Skin of body (tissue), 2 donors: ENCODE measurements around the gene EVC. TPM values are rescaled to one million over a fixed set of nuclear protein-coding genes. Genes with fewer than 3 reads are reported as not detected.
A peak's percentile ranks its signal among the peaks of the same experiment; 100 is the strongest.

Experiments used
- DNase-seq: peaks from one replicate; lab custom pipeline; 2025; lab: John Stamatoyannopoulos, UW
- total RNA-seq: library from RNA; depleted of rRNA; stranded (reverse); fragments of >200 nt; gene quantifications from one replicate; pipeline ENCODE4 v1.2.3, GENCODE V29; 2014

The EVC gene
- 24.5 TPM for total RNA-seq

- DNase-seq = peak; percentile 74
Measured at GRCh38 chr4:5710961-5711478, at the start of gene EVC. Gene EVC, plus strand, starts transcription at chr4:5711201. Its CDS starts 180 bp downstream, at chr4:5711381.

GRCh38 chr4:5661237-5661636 lies 49.8 kb upstream of the EVC start:
- DNase-seq = no peak

GRCh38 chr4:5662555-5662954 lies 48.4 kb upstream of the EVC start:
- no peak for DNase-seq

- DNase-seq = no peak
Measured at GRCh38 chr4:5664778-5665177, 46.2 kb upstream of the EVC start.

- DNase-seq = no peak
Measured at GRCh38 chr4:5666741-5667140, 44.3 kb upstream of the EVC start.

- no peak for DNase-seq
Measured at GRCh38 chr4:5676763-5677162, 34.2 kb upstream of the EVC start.

- DNase-seq = no peak
Measured at GRCh38 chr4:5678977-5679376, 32.0 kb upstream of the EVC start.

- DNase-seq = no peak
Measured at GRCh38 chr4:5683566-5683965, 27.4 kb upstream of the EVC start.

GRCh38 chr4:5685296-5685695 lies 25.7 kb upstream of the EVC start:
- DNase-seq = no peak

- DNase-seq = no peak
Measured at GRCh38 chr4:5686338-5686737, 24.7 kb upstream of the EVC start.

- no peak for DNase-seq
Measured at GRCh38 chr4:5689065-5689464, 21.9 kb upstream of the EVC start.

GRCh38 chr4:5691491-5692132 lies 19.4 kb upstream of the EVC start:
- no peak for DNase-seq

- no peak for DNase-seq
Measured at GRCh38 chr4:5693871-5694270, 17.1 kb upstream of the EVC start.

- no peak for DNase-seq
Measured at GRCh38 chr4:5696341-5696740, 14.7 kb upstream of the EVC start.

GRCh38 chr4:5700459-5700858 lies 10.5 kb upstream of the EVC start:
- no peak for DNase-seq

GRCh38 chr4:5701971-5702370 lies 9.0 kb upstream of the EVC start:
- DNase-seq = no peak

- DNase-seq = no peak
Measured at GRCh38 chr4:5703831-5704230, 7.2 kb upstream of the EVC start.

- DNase-seq = no peak
Measured at GRCh38 chr4:5704276-5704675, 6.7 kb upstream of the EVC start.

- DNase-seq = no peak
Measured at GRCh38 chr4:5705647-5706320, 5.2 kb upstream of the EVC start.

- DNase-seq = no peak
Measured at GRCh38 chr4:5706486-5707290, 4.3 kb upstream of the EVC start.

GRCh38 chr4:5707366-5707765 lies 3.6 kb upstream of the EVC start:
- no peak for DNase-seq

- no peak for DNase-seq
Measured at GRCh38 chr4:5707778-5708448, 3.1 kb upstream of the EVC start.
